HEK293T (cell line): ENCODE measurements around the gene METTL24.

Experiments
- CTCF ChIA-PET: fragments of 350-600 bp; formaldehyde crosslinking; extraction: SDS; loops from one replicate; lab custom pipeline; 2021; ENCODE audit warnings: antibody characterized with exemption, inconsistent platforms; lab: Yijun Ruan, JAX
- POLR2A ChIA-PET: fragments of 350-600 bp; formaldehyde crosslinking; extraction: SDS; loops from one replicate; lab custom pipeline; 2020; ENCODE audit warnings: antibody characterized with exemption, inconsistent platforms; lab: Yijun Ruan, JAX
- DNase-seq: peaks from one replicate; pipeline ENCODE4 v3.0.0; 2012; ENCODE audit warnings: mixed read lengths; ENCODE audit errors: extremely low spot score
- ARNT ChIP-seq: fragments of 450-650 bp; IDR thresholded peaks from 2 replicates; pipeline ENCODE4 v1.6.1; 2017; ENCODE audit warnings: mild to moderate bottlenecking
- BHLHE40 ChIP-seq: fragments of 450-650 bp; IDR thresholded peaks from 2 replicates; pipeline ENCODE4 v1.6.1; 2016; ENCODE audit warnings: mild to moderate bottlenecking, moderate library complexity, borderline replicate concordance
- CTBP1 ChIP-seq: fragments of 450-650 bp; IDR thresholded peaks from 2 replicates; pipeline ENCODE4 v1.6.1; 2016; ENCODE audit warnings: borderline replicate concordance
- ELF4 ChIP-seq: fragments of 450-650 bp; IDR thresholded peaks from 2 replicates; pipeline ENCODE4 v1.6.1; 2017; ENCODE audit warnings: antibody characterized with exemption
- FOXA1 ChIP-seq: fragments of 450-650 bp; IDR thresholded peaks from 2 replicates; pipeline ENCODE4 v1.6.1; 2016; ENCODE audit warnings: mild to moderate bottlenecking
- FOXK2 ChIP-seq: fragments of 450-650 bp; IDR thresholded peaks from 2 replicates; pipeline ENCODE4 v1.6.1; 2016; ENCODE audit warnings: mild to moderate bottlenecking
- FOXM1 ChIP-seq: fragments of 450-650 bp; IDR thresholded peaks from 2 replicates; pipeline ENCODE4 v1.6.1; 2017; ENCODE audit warnings: mild to moderate bottlenecking, borderline replicate concordance
- HDGF ChIP-seq: fragments of 450-650 bp; IDR thresholded peaks from 2 replicates; pipeline ENCODE4 v1.6.1; 2017; ENCODE audit warnings: antibody characterized with exemption, borderline replicate concordance
- L3MBTL2 ChIP-seq: fragments of 450-650 bp; conservative IDR thresholded peaks from 2 replicates; pipeline ENCODE4 v1.6.1; 2016; ENCODE audit warnings: mild to moderate bottlenecking
- LEF1 ChIP-seq: fragments of 450-650 bp; IDR thresholded peaks from 2 replicates; pipeline ENCODE4 v1.6.1; 2017; ENCODE audit warnings: mild to moderate bottlenecking, borderline replicate concordance
- NFRKB ChIP-seq: fragments of 450-650 bp; IDR thresholded peaks from 2 replicates; pipeline ENCODE4 v1.6.1; 2016; ENCODE audit warnings: mild to moderate bottlenecking, moderate library complexity
- SP1 ChIP-seq: fragments of 450-650 bp; IDR thresholded peaks from 2 replicates; pipeline ENCODE4 v1.6.1; 2017
- SUZ12 ChIP-seq: fragments of 450-650 bp; IDR thresholded peaks from 2 replicates; pipeline ENCODE4 v1.6.1; 2016; ENCODE audit warnings: mild to moderate bottlenecking
- TARDBP ChIP-seq: fragments of 450-650 bp; IDR thresholded peaks from 2 replicates; pipeline ENCODE4 v1.6.1; 2016
- ZNF384 ChIP-seq: fragments of 450-650 bp; IDR thresholded peaks from 2 replicates; pipeline ENCODE4 v1.6.1; 2016
- TF ChIP-seq, protein P1 (sequence below): fragments of 450-650 bp; IDR thresholded peaks from 2 replicates; pipeline ENCODE4 v1.6.1; 2016

Gene METTL24

DNA sequence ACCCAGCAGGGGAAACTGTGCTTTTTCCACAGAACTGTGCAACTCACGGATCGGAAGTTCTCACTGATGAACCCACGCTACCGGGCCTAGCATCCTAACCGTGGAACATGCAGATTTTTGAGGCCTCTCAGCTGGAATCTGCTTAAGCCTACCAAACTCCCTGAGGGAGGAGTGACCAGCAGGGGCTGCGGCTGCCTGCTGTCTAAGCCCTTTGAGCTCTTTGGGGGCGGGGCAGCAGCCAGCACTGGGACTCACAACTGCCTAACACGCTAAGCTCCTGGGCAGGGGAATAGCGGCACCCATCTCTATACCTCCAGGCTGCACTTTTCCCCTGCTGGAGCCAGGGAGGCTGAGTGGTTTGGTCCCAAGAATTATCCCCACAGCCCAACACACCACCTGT lies 20.4 kb upstream of the METTL24 start:
- TF ChIP-seq LEF1, result no peak
- POLR2A ChIA-PET, result no interaction called here
- DNase-seq, result no peak
- CTCF ChIA-PET, result no interaction called here

DNA sequence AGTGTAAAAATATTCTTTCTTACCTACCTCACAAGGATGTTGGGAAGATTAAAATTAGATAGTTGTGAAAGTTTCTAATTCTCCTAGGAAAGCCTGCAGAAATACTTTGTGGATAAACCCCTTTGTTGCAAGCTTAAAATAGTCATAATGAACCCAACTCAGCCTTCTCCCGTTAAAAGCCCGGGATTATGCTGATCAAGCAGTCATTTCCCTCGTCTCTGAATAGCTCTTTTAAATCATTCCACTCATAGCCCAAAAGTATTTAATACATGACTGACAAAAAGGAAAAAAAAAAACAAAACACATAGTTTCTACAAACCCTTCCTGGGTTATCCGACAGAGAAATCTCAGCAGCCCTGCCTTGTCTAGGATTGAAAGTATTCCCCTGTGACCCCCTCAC lies 10.9 kb upstream of the METTL24 start:
- TF ChIP-seq L3MBTL2 (no peak), FOXK2 (no peak), FOXM1 (no peak), FOXA1 (no peak), HDGF (no peak), TARDBP (no peak), LEF1 (no peak), SUZ12 (no peak), ARNT (no peak), NFRKB (no peak), ZNF384 (no peak), CTBP1 (no peak), BHLHE40 (no peak), SP1 (no peak), ELF4 (no peak)
- TF ChIP-seq, protein P1, sequence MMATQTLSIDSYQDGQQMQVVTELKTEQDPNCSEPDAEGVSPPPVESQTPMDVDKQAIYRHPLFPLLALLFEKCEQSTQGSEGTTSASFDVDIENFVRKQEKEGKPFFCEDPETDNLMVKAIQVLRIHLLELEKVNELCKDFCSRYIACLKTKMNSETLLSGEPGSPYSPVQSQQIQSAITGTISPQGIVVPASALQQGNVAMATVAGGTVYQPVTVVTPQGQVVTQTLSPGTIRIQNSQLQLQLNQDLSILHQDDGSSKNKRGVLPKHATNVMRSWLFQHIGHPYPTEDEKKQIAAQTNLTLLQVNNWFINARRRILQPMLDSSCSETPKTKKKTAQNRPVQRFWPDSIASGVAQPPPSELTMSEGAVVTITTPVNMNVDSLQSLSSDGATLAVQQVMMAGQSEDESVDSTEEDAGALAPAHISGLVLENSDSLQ, result no peak
- no peak for DNase-seq
- ChIA-PET POLR2A (no interaction called here), CTCF (interaction anchor here (1.4 kb wide), 1 partner anchor 27 kb away, joined by 5 read pairs; no protein-coding TSS in a partner anchor)

DNA sequence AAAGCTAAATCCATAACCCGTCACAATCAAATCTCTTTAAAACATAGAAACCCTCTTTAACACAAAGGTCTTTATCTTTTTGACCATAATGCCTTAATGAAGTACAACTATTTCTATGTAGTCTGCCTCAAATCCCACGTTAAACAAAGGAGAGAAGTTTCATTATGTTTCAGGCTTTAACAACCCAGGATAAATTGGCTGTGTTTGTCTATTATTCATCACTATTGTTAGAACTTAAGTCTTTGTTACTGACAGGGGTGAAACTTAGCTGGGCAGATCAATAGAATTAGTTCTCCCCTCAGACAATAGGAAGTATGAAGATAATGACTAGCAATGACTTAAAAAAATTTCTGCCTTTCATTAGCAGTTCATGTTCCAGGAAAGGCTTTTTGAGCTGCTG lies 10.1 kb upstream of the METTL24 start:
- TF ChIP-seq NFRKB, result no peak
- TF ChIP-seq LEF1, result no peak
- no peak for TF ChIP-seq FOXM1
- TF ChIP-seq ZNF384, result no peak
- no peak for TF ChIP-seq L3MBTL2
- TF ChIP-seq SUZ12, result no peak
- TF ChIP-seq FOXK2, result no peak
- TF ChIP-seq ELF4, result no peak
- no peak for TF ChIP-seq BHLHE40
- TF ChIP-seq FOXA1, result no peak
- no peak for TF ChIP-seq TARDBP
- TF ChIP-seq SP1, result no peak
- DNase-seq, result no peak
- ChIA-PET POLR2A (no interaction called here), CTCF (interaction anchor here (1.4 kb wide), 1 partner anchor 26 kb away, joined by 5 read pairs; no protein-coding TSS in a partner anchor)

DNA sequence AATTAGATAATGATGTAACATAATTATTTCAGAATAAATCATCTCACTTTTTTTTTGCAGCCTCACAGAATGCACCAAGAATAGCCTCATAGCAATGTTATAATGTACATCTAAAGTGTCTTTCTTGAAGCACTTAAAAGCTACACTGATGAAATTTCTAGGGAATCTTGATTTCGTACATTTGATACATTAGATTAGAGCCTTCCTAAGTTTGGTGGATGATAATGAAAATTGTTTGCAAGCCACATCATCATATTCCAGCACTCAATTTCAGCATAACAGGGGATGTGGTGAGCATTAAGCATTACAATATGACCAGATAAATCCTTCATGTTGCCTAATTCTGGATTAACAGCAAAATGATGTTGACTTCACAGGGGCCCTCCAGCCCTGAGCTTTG lies 9.7 kb upstream of the METTL24 start:
- no peak for DNase-seq
- POLR2A ChIA-PET, result no interaction called here
- CTCF ChIA-PET, result interaction anchor here (1.4 kb wide), 1 partner anchor 26 kb away, joined by 5 read pairs; no protein-coding TSS in a partner anchor
- TF ChIP-seq BHLHE40 (no peak), SP1 (no peak), CTBP1 (no peak), HDGF (no peak), NFRKB (no peak), TARDBP (no peak), ELF4 (no peak), ZNF384 (no peak), FOXK2 (no peak), L3MBTL2 (no peak), ARNT (no peak), SUZ12 (no peak), FOXA1 (no peak), FOXM1 (no peak), LEF1 (no peak)
- TF ChIP-seq, protein P1, result no peak

DNA sequence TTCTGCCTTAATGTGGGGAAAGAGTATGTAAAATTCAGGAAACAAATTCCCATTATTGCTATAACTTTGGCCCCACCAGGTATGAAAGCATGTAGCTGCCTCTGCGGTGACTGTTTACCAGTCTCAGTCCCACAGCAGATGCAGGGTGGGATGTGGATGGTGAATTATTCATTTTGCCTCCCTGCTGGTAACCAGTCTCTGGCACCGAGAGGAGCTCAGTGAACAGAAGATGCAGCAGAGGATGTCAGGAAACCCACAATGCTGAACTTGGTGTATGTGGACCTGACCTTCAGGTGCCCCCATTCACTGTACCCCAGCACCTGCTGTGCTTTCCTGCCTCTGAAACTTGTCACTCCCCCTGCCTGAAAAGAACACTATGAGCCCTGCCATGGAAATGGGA lies 8.8 kb upstream of the METTL24 start:
- TF ChIP-seq L3MBTL2 (no peak), SP1 (no peak), FOXA1 (no peak), BHLHE40 (no peak), FOXK2 (no peak), HDGF (no peak), ZNF384 (no peak), SUZ12 (no peak), TARDBP (no peak), ELF4 (no peak), LEF1 (no peak), CTBP1 (no peak), ARNT (no peak), FOXM1 (no peak), NFRKB (no peak)
- TF ChIP-seq, protein P1, result no peak
- no peak for DNase-seq
- ChIA-PET POLR2A (no interaction called here), CTCF (no interaction called here)

DNA sequence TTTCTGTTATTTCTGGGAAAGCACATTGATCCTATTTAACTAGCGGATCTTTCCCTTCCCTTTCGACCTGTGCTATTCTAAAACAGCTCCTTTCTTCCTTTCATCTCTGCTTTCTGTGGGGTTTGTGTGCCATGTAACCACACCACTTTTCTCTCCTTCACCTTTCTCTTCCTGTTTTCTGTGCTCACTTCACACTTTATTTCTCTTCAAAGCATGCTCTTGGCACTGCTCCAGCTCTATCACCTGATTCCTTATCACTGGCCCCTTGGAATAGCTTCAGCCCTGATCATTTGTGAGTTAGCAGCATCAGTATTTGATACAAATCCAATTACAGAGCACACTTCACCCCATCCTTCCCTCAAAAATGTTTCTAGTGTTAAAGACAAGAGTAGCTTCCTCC lies 8.1 kb upstream of the METTL24 start:
- CTCF ChIA-PET, result no interaction called here
- DNase-seq, result no peak
- POLR2A ChIA-PET, result no interaction called here
- TF ChIP-seq LEF1 (no peak), HDGF (no peak), SUZ12 (no peak), TARDBP (no peak), SP1 (no peak), ELF4 (no peak), CTBP1 (no peak), L3MBTL2 (no peak), ARNT (no peak), FOXK2 (no peak), BHLHE40 (no peak), FOXA1 (no peak), ZNF384 (no peak), FOXM1 (no peak), NFRKB (no peak)
